Urinary bladder (tissue), 4 donors: ENCODE measurements around the gene KRT25. TPM values are rescaled to one million over a fixed set of nuclear protein-coding genes. Genes with fewer than 3 reads are reported as not detected.

Experiments
- DNase-seq: peaks from one replicate; pipeline ENCODE4 v3.0.0-alpha.2; 2015; ENCODE audit errors: extremely low spot score
- H3K27ac ChIP-seq: one replicate; pipeline ENCODE4 v1.5.1; 2013; ENCODE audit warnings: low read depth, mild to moderate bottlenecking, moderate library complexity
- H3K36me3 ChIP-seq: one replicate; pipeline ENCODE4 v1.6.1; 2013; ENCODE audit warnings: mild to moderate bottlenecking, moderate library complexity; ENCODE audit not compliant: insufficient read depth
- H3K4me1 ChIP-seq: one replicate; pipeline ENCODE4 v1.6.1; 2013; ENCODE audit warnings: mild to moderate bottlenecking, moderate library complexity; ENCODE audit not compliant: insufficient read depth
- H3K4me3 ChIP-seq: one replicate; pipeline ENCODE4 v1.5.1; 2013; ENCODE audit warnings: low read depth, low read length
- WGBS: extraction: QIAGEN DNeasy Blood & Tissue Kit; methylation state at CpG from one replicate; pipeline ENCODE4 v1.1.7; 2013; 5-methylcytosine and 5-hydroxymethylcytosine counted together
- polyA plus RNA-seq: library from polyadenylated mRNA; stranded (reverse); fragments of 200-250 nt; gene quantifications from one replicate; pipeline ENCODE4 v1.2.3, GENCODE V29; 2013
- total RNA-seq: library from RNA; depleted of rRNA; stranded (reverse); fragments of >200 nt; gene quantifications from one replicate; pipeline ENCODE4 v1.2.3, GENCODE V29; 2014
- donor health status: healthy with polysubstance abuse.
- donor health status: healthy.

KRT25 gene
- total and polyA plus RNA-seq, 2 donors = not detected

DNA sequence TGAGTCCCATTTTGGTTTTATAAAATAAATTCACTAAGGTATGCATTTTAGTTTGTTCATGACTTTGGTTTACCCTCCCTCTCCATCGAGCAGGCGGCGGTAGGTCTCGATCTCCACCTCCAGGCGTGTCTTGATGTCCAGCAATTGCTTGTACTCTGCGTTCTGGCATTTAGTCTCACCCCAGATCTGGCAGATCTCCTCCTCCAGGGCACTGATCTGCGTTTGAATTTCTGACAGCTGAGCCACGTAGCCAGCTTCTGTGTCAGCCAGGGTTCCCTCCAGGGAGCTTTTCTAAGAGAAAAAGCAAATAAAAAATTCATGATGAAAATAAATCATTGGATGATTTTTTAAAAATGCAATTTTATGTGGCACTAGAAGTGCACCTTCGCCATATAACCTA lies 55.8 kb downstream of the KRT25 start:
- DNase-seq = no peak
- 27% methylated on average over 9 of the region's 9 CpGs for WGBS
- no peak overlapping the region for H3K27ac ChIP-seq

More for the DNA sequence above, 55.8 kb downstream of the KRT25 start:
- H3K4me1 ChIP-seq = peaks cover 2% of the 10 kb centered on the region
- no peaks in the 10 kb centered on the region for H3K36me3 ChIP-seq
- no peak overlapping the region for H3K4me3 ChIP-seq

Other genes with a start within 250 kb of the KRT25 start
- 0.58 TPM for gene CCR7, start 189.9 kb downstream of the KRT25 start, total RNA-seq
- gene CCR7, start 189.9 kb downstream of the KRT25 start, polyA plus RNA-seq = 0.39 TPM
- gene SMARCE1, start 107.5 kb downstream of the KRT25 start, total RNA-seq = 126 TPM
- 97.6 TPM for gene SMARCE1, start 107.5 kb downstream of the KRT25 start, polyA plus RNA-seq
- 1.1 TPM for gene KRT222, start 90.2 kb downstream of the KRT25 start, total RNA-seq
- 0.65 TPM for gene KRT222, start 90.2 kb downstream of the KRT25 start, polyA plus RNA-seq
- 0.26 TPM for gene KRT24, start 51.6 kb downstream of the KRT25 start, total RNA-seq
- gene KRT24, start 51.6 kb downstream of the KRT25 start, polyA plus RNA-seq = 4.7 TPM
- not detected for gene KRT26, start 16.9 kb upstream of the KRT25 start, total RNA-seq
- not detected for gene KRT26, start 16.9 kb upstream of the KRT25 start, polyA plus RNA-seq
- gene KRT27, start 27.2 kb upstream of the KRT25 start, total RNA-seq = not detected
- gene KRT27, start 27.2 kb upstream of the KRT25 start, polyA plus RNA-seq = not detected
- not detected for gene KRT28, start 44.6 kb upstream of the KRT25 start, total RNA-seq
- gene KRT28, start 44.6 kb upstream of the KRT25 start, polyA plus RNA-seq = not detected
- gene KRT10, start 67.3 kb upstream of the KRT25 start, total RNA-seq = 4.8 TPM
- 21.5 TPM for gene KRT10, start 67.3 kb upstream of the KRT25 start, polyA plus RNA-seq
- not detected for gene KRT12, start 111.9 kb upstream of the KRT25 start, total RNA-seq
- not detected for gene KRT12, start 111.9 kb upstream of the KRT25 start, polyA plus RNA-seq
- 23.2 TPM for gene KRT20, start 129.9 kb upstream of the KRT25 start, total RNA-seq
- gene KRT20, start 129.9 kb upstream of the KRT25 start, polyA plus RNA-seq = 2.2 TPM
- gene KRT23, start 182.3 kb upstream of the KRT25 start, total RNA-seq = 14.7 TPM
- gene KRT23, start 182.3 kb upstream of the KRT25 start, polyA plus RNA-seq = 0.87 TPM
- not detected for gene KRT39, start 211.6 kb upstream of the KRT25 start, total RNA-seq
- gene KRT39, start 211.6 kb upstream of the KRT25 start, polyA plus RNA-seq = not detected
- not detected for gene KRT40, start 229.0 kb upstream of the KRT25 start, total RNA-seq
- not detected for gene KRT40, start 229.0 kb upstream of the KRT25 start, polyA plus RNA-seq
- gene KRTAP3-3, start 238.8 kb upstream of the KRT25 start, total RNA-seq = not detected
- gene KRTAP3-3, start 238.8 kb upstream of the KRT25 start, polyA plus RNA-seq = not detected
- gene KRTAP3-2, start 244.6 kb upstream of the KRT25 start, total RNA-seq = not detected
- not detected for gene KRTAP3-2, start 244.6 kb upstream of the KRT25 start, polyA plus RNA-seq